Central memory CD4-positive, alpha-beta T cell (primary cell): ENCODE data around the gene MYNN.

Experiments used
- DNase-seq: peaks from one replicate; pipeline ENCODE4 v3.0.0; 2022

MYNN gene

GRCh38 chr3:169780742-169781141 is 7.5 kb downstream of the MYNN start:
- DNase-seq: no peak

DNA sequence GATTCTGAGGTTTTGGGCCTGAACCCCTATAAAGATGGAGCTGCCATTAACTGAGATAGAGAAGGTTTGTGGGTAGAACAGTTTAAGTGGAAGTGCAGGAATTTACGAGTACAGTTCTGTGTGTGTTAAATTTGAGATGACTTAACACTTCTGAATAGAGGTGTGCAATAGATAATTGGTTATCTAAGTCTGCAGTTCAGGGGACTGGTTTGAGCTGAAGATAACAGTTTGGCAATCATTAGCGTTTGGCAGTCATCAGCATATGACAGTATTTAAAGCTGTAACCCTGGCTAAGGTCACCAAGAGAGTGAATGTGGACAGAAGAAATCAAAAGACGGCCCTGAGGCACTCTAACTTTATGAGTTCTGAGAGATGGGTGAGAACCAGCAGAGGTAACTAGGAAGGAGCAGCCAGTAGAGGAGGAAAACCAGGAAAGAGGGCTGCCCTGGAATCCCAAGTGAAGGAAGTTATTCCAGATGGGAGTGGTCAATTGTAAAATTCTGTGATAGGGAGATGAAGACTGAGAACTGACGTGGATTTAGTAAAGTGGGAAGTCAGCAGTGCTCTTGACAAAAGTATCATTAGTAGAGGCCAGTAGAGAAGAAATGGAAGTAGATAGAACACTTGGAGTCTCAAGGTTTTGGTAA is 8.1 kb downstream of the MYNN start:
- no peak for DNase-seq

GRCh38 chr3:169787120-169787519 is 13.9 kb downstream of the MYNN start:
- DNase-seq: no peak

DNA sequence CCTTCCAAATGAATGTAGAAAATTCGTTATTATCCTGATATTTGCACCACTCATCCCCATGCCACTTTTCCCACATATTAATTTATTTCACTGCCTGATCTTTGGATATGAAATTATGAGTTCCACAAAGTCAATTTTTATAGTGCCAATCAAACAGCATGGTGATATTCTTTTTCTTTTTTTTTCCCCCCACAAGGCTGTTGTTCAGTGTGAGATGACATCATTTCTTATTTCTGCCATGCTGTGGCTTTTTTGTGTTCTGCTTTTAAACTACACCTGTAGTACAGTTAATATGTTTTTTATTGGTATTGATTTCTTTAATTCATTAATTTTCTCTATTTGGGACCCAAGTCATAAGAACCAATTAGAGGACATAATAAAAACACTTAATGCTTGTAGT is 14.6 kb downstream of the MYNN start:
- DNase-seq: no peak

GRCh38 chr3:169790219-169790618 is 17.0 kb downstream of the MYNN start:
- DNase-seq: no peak

GRCh38 chr3:169790687-169791429 is 17.7 kb downstream of the MYNN start:
- DNase-seq: no peak

GRCh38 chr3:169792359-169792758 is 19.2 kb downstream of the MYNN start:
- no peak for DNase-seq

- no peak for DNase-seq
Measured at GRCh38 chr3:169804681-169805080, 31.5 kb downstream of the MYNN start.

DNA sequence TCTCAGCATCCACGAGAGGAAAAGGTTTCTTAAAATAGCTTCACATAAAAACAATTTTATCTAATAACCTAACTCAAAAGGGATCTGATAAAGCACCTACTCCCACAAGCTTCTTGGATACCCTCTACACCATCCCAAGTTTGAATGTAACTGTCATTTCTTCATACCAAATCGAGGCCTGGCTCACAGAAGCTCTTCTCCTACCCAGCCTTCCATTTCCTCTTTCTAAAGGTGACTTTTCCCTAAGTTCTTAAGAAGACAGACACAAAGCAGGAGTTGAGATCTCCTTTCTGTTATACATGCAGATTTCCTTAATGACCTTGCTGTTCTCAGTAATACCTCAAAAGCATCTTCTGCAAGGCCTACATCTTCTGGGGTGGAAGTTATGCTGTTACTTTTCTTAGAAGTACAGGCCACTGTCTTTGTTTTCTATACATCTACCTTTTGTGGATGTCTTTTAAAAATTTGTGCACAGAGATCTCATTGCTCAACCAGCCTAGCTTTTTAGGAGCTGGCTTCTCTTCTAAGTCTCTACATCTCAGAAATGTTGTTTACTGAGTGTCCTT is 36.1 kb downstream of the MYNN start:
- no peak for DNase-seq

- DNase-seq: no peak
Measured at GRCh38 chr3:169811631-169812331, 38.6 kb downstream of the MYNN start.

DNA sequence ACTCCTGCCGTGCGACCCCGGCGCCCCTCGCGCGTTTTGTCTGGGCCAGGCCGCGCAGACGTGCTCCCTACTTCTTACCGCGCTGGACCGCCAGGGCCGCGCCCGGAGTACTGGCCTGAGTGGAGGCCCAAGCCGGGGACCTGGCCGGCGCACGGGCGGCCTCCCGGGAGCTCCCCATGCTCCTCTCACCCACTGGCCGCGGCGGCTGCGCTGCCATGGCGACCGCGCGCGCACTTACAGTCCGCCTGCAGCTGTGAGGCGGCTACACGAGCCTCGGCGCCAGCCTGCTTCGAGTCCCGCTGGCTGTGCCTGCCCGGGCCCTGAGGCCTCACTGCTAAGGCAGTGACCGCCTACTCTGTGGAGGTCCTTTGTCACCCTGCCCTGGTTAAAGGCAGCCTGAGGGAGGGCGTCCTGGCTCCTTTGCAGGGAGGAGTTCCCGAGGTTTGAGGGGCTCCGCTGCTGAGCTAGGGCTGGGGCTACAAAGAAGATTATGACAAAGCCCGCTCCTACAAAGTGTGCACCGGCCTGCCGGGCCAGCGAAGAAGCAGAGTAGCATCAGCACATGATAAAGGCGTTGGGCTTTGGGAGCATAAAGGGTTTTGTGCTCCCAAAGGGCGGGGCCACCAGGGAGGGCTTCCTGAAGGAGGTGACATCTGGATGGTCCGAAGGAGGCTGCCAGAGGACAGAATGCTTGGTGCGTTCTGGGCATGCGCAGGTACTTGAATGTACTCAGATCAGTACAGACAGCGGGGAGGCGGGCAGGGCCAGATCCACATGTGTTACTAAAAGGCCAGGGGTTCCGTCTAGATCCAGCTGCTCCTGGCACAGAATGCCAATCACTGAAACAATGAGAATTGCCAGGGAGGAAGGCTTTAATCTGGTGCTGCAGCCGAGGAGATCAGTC is 39.4 kb downstream of the MYNN start, which contains the start of the genes LRRC34 and LRRIQ4:
Gene LRRC34 (minus strand): TSS at position 573 of the 904 bp plus-strand sequence. CDS start 356 bp downstream, at position 217.
Gene LRRIQ4 (plus strand): TSS at position 539 of the 904 bp plus-strand sequence. CDS start 9,052 bp downstream, outside the sequence.
- peak; percentile 45 for DNase-seq

DNA sequence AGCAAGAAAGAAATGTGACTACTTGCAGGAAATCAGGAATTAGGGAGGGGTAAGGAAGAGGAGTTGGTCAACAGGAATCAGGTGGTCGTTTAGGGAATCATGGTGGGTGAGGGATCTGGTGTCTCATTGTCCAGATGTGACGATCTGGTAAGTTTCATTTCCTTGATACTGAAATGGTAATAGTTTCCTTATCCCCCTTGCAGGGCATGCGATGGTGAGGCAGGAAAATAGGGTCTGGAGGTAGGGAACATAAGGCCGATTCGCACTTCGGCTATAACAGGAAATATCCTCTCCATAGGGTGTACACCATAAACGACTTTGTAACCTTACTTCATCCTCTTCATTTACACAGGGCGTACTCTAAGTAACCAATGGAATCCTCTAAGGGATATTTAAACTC is 40.1 kb downstream of the MYNN start:
- peak; percentile 3 for DNase-seq

GRCh38 chr3:169813757-169814517 is 40.7 kb downstream of the MYNN start:
- DNase-seq: peak; percentile 70

DNA sequence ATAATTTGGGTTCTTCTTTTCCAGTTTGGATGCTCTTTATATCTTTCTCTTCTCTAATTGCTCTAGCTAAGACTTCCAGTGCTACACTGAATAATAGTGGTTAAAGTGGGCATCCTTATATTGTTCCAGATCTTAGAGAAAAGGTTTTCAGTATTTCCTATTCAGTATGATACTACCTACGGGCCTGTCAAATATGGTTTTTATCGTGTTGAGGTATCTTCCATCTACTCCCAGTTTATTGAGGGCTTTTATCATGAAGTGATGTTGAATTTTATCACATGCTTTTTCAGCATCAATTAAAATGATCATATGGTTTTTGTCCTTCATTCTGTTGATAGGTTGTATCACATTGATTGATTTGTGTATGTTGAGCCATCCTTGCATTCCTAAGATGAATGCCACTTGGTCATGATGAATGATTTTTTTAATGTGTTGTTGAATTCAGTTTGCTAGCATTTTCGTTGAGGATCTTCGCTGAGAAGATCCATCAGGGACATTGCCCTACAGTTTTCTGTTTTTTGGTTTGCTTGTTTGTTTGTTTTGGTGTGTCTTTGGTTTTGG is 42.5 kb downstream of the MYNN start:
- no peak for DNase-seq

DNA sequence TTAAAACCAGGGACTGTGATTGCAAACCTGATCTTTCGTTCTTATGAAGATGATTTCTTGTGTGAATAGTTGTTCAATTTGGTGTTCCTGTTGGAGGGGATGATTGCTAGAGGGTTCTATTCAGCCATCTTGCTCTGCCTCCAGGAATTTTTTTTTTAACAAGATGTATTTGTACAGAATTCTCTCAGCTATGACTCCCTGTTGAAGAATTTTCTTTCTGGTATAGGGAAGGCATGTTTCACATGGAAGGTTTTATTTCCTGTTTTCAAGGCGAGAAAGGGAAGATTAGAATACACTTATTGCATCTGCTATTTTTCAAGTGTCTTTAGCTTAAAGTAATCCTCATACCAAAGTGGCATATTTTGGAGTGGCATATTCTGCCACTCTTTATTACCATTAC is 45.1 kb downstream of the MYNN start:
- no peak for DNase-seq

GRCh38 chr3:169822091-169822490 is 48.9 kb downstream of the MYNN start:
- DNase-seq: no peak

- no peak for DNase-seq
Measured at GRCh38 chr3:169822540-169822939, 49.3 kb downstream of the MYNN start.

DNA sequence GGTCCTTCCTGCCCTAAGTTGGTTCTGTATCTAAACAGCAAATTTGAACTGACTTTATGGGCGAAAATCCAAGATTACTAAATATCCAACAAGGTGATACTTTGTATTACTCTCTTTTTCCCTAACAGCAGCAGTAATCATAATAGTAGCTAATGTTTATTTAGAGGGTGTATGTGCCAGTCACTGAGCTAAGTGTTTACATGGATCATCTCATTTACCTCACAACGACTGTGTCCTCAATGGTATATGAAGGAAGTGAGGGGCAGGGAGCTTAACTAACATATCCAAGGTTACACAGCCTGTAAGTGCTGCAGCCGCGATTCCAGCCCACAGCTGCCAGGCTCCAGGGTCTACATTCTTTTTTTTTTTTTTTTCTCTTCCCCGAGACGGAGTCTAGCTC is 49.8 kb downstream of the MYNN start:
- no peak for DNase-seq

DNA sequence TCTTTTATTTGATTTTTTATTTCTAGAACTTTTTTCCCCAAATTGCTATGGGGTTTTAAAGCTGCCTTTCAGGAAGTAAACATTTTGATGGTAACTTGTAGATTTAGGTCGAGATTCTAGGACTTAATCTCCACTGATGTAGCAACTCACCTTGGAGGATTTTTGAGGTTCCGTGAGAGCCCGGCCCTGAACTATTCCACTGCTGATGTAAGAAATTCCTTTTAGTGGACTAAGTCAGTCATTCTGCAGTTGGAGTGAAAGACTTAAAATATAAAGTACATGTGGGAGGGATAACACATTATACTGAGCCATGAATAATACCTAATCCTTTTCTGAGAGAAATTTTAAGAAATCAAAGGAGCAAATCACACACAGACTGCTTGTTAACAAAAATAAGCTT is 52.1 kb downstream of the MYNN start:
- DNase-seq: no peak

GRCh38 chr3:169827712-169828111 is 54.5 kb downstream of the MYNN start:
- no peak for DNase-seq

- DNase-seq: no peak
Measured at GRCh38 chr3:169835533-169835932, 62.3 kb downstream of the MYNN start.
